H1 (cell line): Measurements from ENCODE around the gene LGALSL. TPM values are rescaled to one million over a fixed set of nuclear protein-coding genes. Genes with fewer than 3 reads are reported as not detected.

Source experiments
- CTCF ChIA-PET: fragments of 300-600 bp; sonication (Branson Sonifier 250); formaldehyde crosslinking; loops from one replicate; lab custom pipeline; 2021; ENCODE audit not compliant: partially characterized antibody; lab: Charles Lee
- POLR2A ChIA-PET: fragments of 300-600 bp; sonication (Branson Sonifier 250); formaldehyde crosslinking; loops from one replicate; lab custom pipeline; 2021; ENCODE audit warnings: inconsistent platforms; ENCODE audit not compliant: partially characterized antibody; lab: Charles Lee
- DNase-seq, 2 experiments: peaks; one replicate each; pipeline versions ENCODE4 v3.0.0 to v3.0.0-alpha.2; 2010 to 2022; ENCODE audit warnings: low spot score in 2 of 2, low read depth in 1 of 2, mixed read lengths in 1 of 2
- FAIRE-seq: peaks from 2 replicates; lab custom pipeline; 2011; peaks lifted over from hg19 to GRCh38; lab: Jason Lieb, UNC
- H2AFZ ChIP-seq: 2 replicates; pipeline ENCODE4 v1.8.1; 2012; ENCODE audit warnings: low read length, inconsistent platforms
- H2AK5ac ChIP-seq: 2 replicates; pipeline ENCODE4 v1.6.1; 2013; ENCODE audit warnings: low read depth, low read length
- H2BK120ac ChIP-seq: replicated peaks from 2 replicates; pipeline ENCODE3; 2013; ENCODE audit warnings: low read depth, low read length, inconsistent platforms
- H2BK12ac ChIP-seq: 2 replicates; pipeline ENCODE4 v1.6.1; 2013; ENCODE audit warnings: low read depth, low read length
- H2BK15ac ChIP-seq: 2 replicates; pipeline ENCODE4 v1.6.1; 2013; ENCODE audit warnings: low read length
- H2BK20ac ChIP-seq: 2 replicates; pipeline ENCODE4 v1.6.1; 2013; ENCODE audit warnings: low read length
- H2BK5ac ChIP-seq: 2 replicates; pipeline ENCODE4 v1.6.1; 2013; ENCODE audit warnings: low read depth, low read length
- H3K14ac ChIP-seq: 2 replicates; pipeline ENCODE4 v1.6.1; 2013; ENCODE audit warnings: inconsistent platforms; ENCODE audit not compliant: insufficient read length
- H3K18ac ChIP-seq: 2 replicates; pipeline ENCODE4 v1.6.1; 2013; ENCODE audit warnings: low read length; ENCODE audit errors: extremely low read depth
- H3K23ac ChIP-seq: 2 replicates; pipeline ENCODE4 v1.6.1; 2013; ENCODE audit warnings: inconsistent platforms; ENCODE audit not compliant: insufficient read length
- H3K23me2 ChIP-seq: 2 replicates; pipeline ENCODE4 v1.6.1; 2013; ENCODE audit warnings: low read depth, low read length
- H3K27ac ChIP-seq: 2 replicates; pipeline ENCODE4 v1.6.1; 2011; ENCODE audit warnings: low read depth, low read length, inconsistent platforms
- H3K27me3 ChIP-seq, 4 experiments: replicated peaks in 1 of 4; 1 replicate in 1 of 4; 2 replicates in 3 of 4; pipeline versions ENCODE4 v1.6.1 to v1.8.1; 2011 to 2013; ENCODE audit warnings: low read length in 3 of 4, mild to moderate bottlenecking in 3 of 4, inconsistent platforms in 2 of 4, mixed read lengths in 2 of 4, moderate library complexity in 1 of 4; ENCODE audit not compliant: control insufficient read depth in 3 of 4, insufficient read depth in 3 of 4; ENCODE audit errors: extremely low read depth in 1 of 4
- H3K36me3 ChIP-seq, 4 experiments: 2 replicates each; pipeline versions ENCODE4 v1.6.1 to v1.8.1; 2011 to 2013; ENCODE audit warnings: mild to moderate bottlenecking in 4 of 4, low read length in 3 of 4, moderate library complexity in 2 of 4, control low read depth in 1 of 4, inconsistent platforms in 1 of 4; ENCODE audit not compliant: insufficient read depth in 4 of 4, control insufficient read depth in 2 of 4
- H3K4ac ChIP-seq: replicated peaks from 2 replicates; pipeline ENCODE3; 2013; ENCODE audit warnings: low read length, low read depth, mixed read lengths, inconsistent platforms; ENCODE audit not compliant: insufficient read length
- H3K4me1 ChIP-seq, 4 experiments: replicated peaks in 1 of 4; 1 replicate in 1 of 4; 2 replicates in 3 of 4; pipeline versions ENCODE4 v1.6.1 to v1.8.1; 2011 to 2013; ENCODE audit warnings: low read length in 3 of 4, inconsistent platforms in 2 of 4, mixed read lengths in 1 of 4; ENCODE audit not compliant: insufficient read depth in 4 of 4, control insufficient read depth in 3 of 4
- H3K4me2 ChIP-seq, 2 experiments: 2 replicates each; pipeline versions ENCODE4 v1.6.1 to v1.8.1; 2011 to 2013; ENCODE audit warnings: low read depth in 2 of 2, low read length in 2 of 2, control low read depth in 1 of 2, inconsistent platforms in 1 of 2, mild to moderate bottlenecking in 1 of 2; ENCODE audit not compliant: insufficient read depth in 1 of 2
- H3K4me3 ChIP-seq, 4 experiments: fragments of 200-600, 300-600 bp in 1 of 4; sonication (generic), shearing (Covaris generic), sonication (Bioruptor Twin) in 1 of 4; 2 replicates each; pipeline versions ENCODE4 v1.5.1 to v1.8.1; 2011 to 2016; ENCODE audit warnings: low read length in 4 of 4, low read depth in 3 of 4, control low read depth in 2 of 4, inconsistent platforms in 2 of 4, mild to moderate bottlenecking in 2 of 4, mixed read lengths in 1 of 4, moderate library complexity in 1 of 4; ENCODE audit not compliant: insufficient read depth in 2 of 4; ENCODE audit errors: extremely low read depth in 1 of 4
- H3K56ac ChIP-seq: replicated peaks from 2 replicates; pipeline ENCODE3; 2013; ENCODE audit warnings: low read depth, mild to moderate bottlenecking, mixed read lengths, low read length, inconsistent platforms; ENCODE audit not compliant: insufficient read length
- H3K79me1 ChIP-seq: 2 replicates; pipeline ENCODE4 v1.6.1; 2013; ENCODE audit warnings: low read depth, low read length, control low read depth
- H3K79me2 ChIP-seq, 2 experiments: 2 replicates each; pipeline versions ENCODE4 v1.6.1 to v1.8.1; 2012 to 2013; ENCODE audit warnings: low read length in 2 of 2, mild to moderate bottlenecking in 2 of 2, inconsistent platforms in 1 of 2; ENCODE audit not compliant: insufficient read depth in 2 of 2, control insufficient read depth in 1 of 2
- H3K9ac ChIP-seq, 4 experiments: replicated peaks in 1 of 4; 1 replicate in 1 of 4; 2 replicates in 3 of 4; pipeline versions ENCODE4 v1.6.1 to v1.8.1; 2011 to 2013; ENCODE audit warnings: low read depth in 3 of 4, low read length in 3 of 4, control low read depth in 2 of 4, mild to moderate bottlenecking in 2 of 4, moderate library complexity in 2 of 4, inconsistent platforms in 1 of 4; ENCODE audit errors: extremely low read depth in 1 of 4
- H3K9me3 ChIP-seq, 2 experiments: 2 replicates each; pipeline versions ENCODE4 v1.6.1 to v1.8.1; 2012 to 2013; ENCODE audit warnings: mild to moderate bottlenecking in 2 of 2, moderate library complexity in 2 of 2, control low read depth in 1 of 2, inconsistent platforms in 1 of 2, low read depth in 1 of 2, low read length in 1 of 2, mixed read lengths in 1 of 2; ENCODE audit not compliant: insufficient read depth in 2 of 2
- H4K20me1 ChIP-seq, 2 experiments: replicated peaks in 1 of 2; 2 replicates each; pipeline versions ENCODE3 to v1.8.1; 2011 to 2013; ENCODE audit warnings: inconsistent platforms in 2 of 2, low read length in 2 of 2, mild to moderate bottlenecking in 1 of 2; ENCODE audit not compliant: insufficient read depth in 2 of 2, control insufficient read depth in 1 of 2
- H4K5ac ChIP-seq: 2 replicates; pipeline ENCODE4 v1.6.1; 2013; ENCODE audit warnings: low read length, low read depth, mixed read lengths, inconsistent platforms; ENCODE audit not compliant: insufficient read length
- H4K8ac ChIP-seq: 2 replicates; pipeline ENCODE4 v1.8.0; 2013; ENCODE audit warnings: mild to moderate bottlenecking, moderate library complexity, low read length, inconsistent platforms; ENCODE audit not compliant: insufficient read depth; ENCODE audit errors: extremely low read depth
- H4K91ac ChIP-seq: replicated peaks from 2 replicates; pipeline ENCODE3; 2013; ENCODE audit warnings: low read length, mixed read lengths, inconsistent platforms; ENCODE audit not compliant: insufficient read length
- BRCA1 ChIP-seq: IDR thresholded peaks from 2 replicates; pipeline ENCODE4 v1.6.1; 2012; ENCODE audit warnings: low read depth, low read length, improper control_type of control experiment
- CBX5 ChIP-seq: fragments of 300-800, 300-1000 bp; sonication (generic); IDR thresholded peaks from 2 replicates; pipeline ENCODE4 v1.7.1; 2016; ENCODE audit warnings: antibody characterized with exemption, low read length, low read depth
- CTBP2 ChIP-seq: IDR thresholded peaks from 2 replicates; pipeline ENCODE4 v1.7.0; 2011; ENCODE audit warnings: borderline replicate concordance, mild to moderate bottlenecking, moderate library complexity, mixed read lengths, low read length; ENCODE audit not compliant: insufficient read depth, insufficient read length
- HDAC2 ChIP-seq, 2 experiments: fragments of 300-600 bp in 1 of 2; sonication (generic) in 1 of 2; IDR thresholded peaks; 2 replicates each; pipeline ENCODE4 v1.6.1; 2011 to 2012; ENCODE audit warnings: low read depth in 2 of 2, low read length in 2 of 2, mild to moderate bottlenecking in 2 of 2, moderate library complexity in 2 of 2, borderline replicate concordance in 1 of 2, inconsistent platforms in 1 of 2
- JUND ChIP-seq: IDR thresholded peaks from 2 replicates; pipeline ENCODE4 v1.6.1; 2011; ENCODE audit warnings: mild to moderate bottlenecking, improper control_type of control experiment, low read length
- MAFK ChIP-seq: IDR thresholded peaks from 2 replicates; pipeline ENCODE4 v1.6.1; 2012; ENCODE audit warnings: low read depth, mild to moderate bottlenecking, improper control_type of control experiment, low read length
- PHF8 ChIP-seq: fragments of 200-600 bp; sonication (generic); conservative IDR thresholded peaks from 2 replicates; pipeline ENCODE4 v1.7.1; 2012; ENCODE audit warnings: low read depth, mild to moderate bottlenecking, inconsistent platforms, low read length, moderate library complexity
- RAD21 ChIP-seq, 2 experiments: IDR thresholded peaks in 1 of 2; conservative IDR thresholded peaks in 1 of 2; 2 replicates each; pipeline ENCODE4 v1.6.1; 2011; ENCODE audit warnings: low read depth in 2 of 2, low read length in 2 of 2, improper control_type of control experiment in 1 of 2, inconsistent platforms in 1 of 2, mild to moderate bottlenecking in 1 of 2, moderate library complexity in 1 of 2
- SIRT6 ChIP-seq: IDR thresholded peaks from one replicate; pipeline ENCODE4 v1.7.1; 2012; ENCODE audit warnings: low read length, inconsistent platforms
- SUZ12 ChIP-seq: fragments of 200-600 bp; sonication (generic); IDR thresholded peaks from 2 replicates; pipeline ENCODE4 v1.6.1; 2012; ENCODE audit warnings: mild to moderate bottlenecking, inconsistent platforms, low read length, moderate library complexity, mixed read lengths
- TEAD4 ChIP-seq: IDR thresholded peaks from 2 replicates; pipeline ENCODE4 v1.6.1; 2012; ENCODE audit warnings: low read depth, low read length, inconsistent platforms, mixed read lengths
- YY1 ChIP-seq: IDR thresholded peaks from 2 replicates; pipeline ENCODE4 v1.6.1; 2011; ENCODE audit warnings: low read depth, mild to moderate bottlenecking, low read length
- ZNF274 ChIP-seq: IDR thresholded peaks from 2 replicates; pipeline ENCODE4 v1.7.0; 2012; ENCODE audit warnings: low read length, borderline replicate concordance; ENCODE audit errors: extremely low read depth
- polyA plus RNA-seq, 7 experiments: library from polyadenylated mRNA; depleted of rRNA in 3 of 7; stranded (reverse) in 5 of 7; unstranded in 2 of 7; fragments of >200 nt in 5 of 7; fragments of 200-250 nt in 2 of 7; gene quantifications; 1 replicate in 5 of 7; 2 replicates in 1 of 7; 4 replicates in 1 of 7; pipeline versions ENCODE4 v1.2.1 to v1.2.3, GENCODE V29; 2011 to 2013; ENCODE audit warnings: missing spikeins in 2 of 7, mixed read lengths in 2 of 7
- total RNA-seq: library from RNA; stranded (reverse); fragmentation: NEBNext Ultra II Directional; extraction: Animal tissue kit (Norgen Biotek cat#: 25700); gene quantifications from 2 replicates; pipeline ENCODE4 v1.2.1, GENCODE V29; 2021
- TF ChIP-seq, protein P1 (sequence below): IDR thresholded peaks from 2 replicates; pipeline ENCODE4 v1.6.1; 2011; ENCODE audit warnings: low read depth, mild to moderate bottlenecking, low read length; ENCODE audit not compliant: insufficient read depth

The LGALSL gene
- total and polyA plus RNA-seq, 2 of the 8 experiments (the other 6 are each of a cell fraction or from before 2014, with no cell fraction given), result 13.6 to 32.3 TPM

DNA sequence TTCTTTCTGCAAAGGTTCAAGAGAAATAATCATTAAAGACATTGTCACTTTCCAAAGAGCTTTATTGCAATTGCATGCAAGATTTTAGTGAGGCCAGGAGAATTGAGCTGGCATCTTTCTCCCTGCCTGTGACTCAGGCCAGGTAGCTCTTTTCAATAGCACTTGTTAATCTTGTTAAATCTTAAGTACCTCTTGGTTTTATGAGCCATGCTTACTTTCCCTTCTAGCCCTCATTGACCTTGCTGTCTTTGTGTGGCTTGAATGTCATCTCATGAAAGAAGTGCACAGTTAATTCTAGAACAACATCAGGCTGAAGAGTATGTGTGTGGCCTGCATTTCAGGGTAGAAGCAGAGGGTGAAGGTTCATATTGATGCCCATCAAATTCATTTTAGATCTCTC is 14.8 kb upstream of the LGALSL start:
- Histone ChIP-seq H3K79me1 (no peaks in the 10 kb centered on the region), H2AK5ac (no peak overlapping the region), H3K18ac (no peak overlapping the region), H3K4me1 (no peaks in the 10 kb centered on the region; a peak in 1 of 7 replicates), H4K20me1 (no peaks in the 10 kb centered on the region), H2AFZ (no peak overlapping the region), H2BK15ac (no peak overlapping the region), H3K36me3 (no peaks in the 10 kb centered on the region), H3K14ac (no peak overlapping the region), H3K27me3 (no peaks in the 10 kb centered on the region), H2BK120ac (no peak overlapping the region), H3K56ac (no peak overlapping the region), H2BK12ac (no peak overlapping the region), H3K4me3 (no peak overlapping the region), H3K4me2 (no peak overlapping the region), H4K5ac (no peak overlapping the region), H3K4ac (no peak overlapping the region), H3K23ac (no peak overlapping the region), H3K23me2 (no peaks in the 10 kb centered on the region), H3K79me2 (no peaks in the 10 kb centered on the region), H2BK20ac (no peak overlapping the region), H3K9ac (no peak overlapping the region), H2BK5ac (no peak overlapping the region), H3K27ac (no peak overlapping the region), H3K9me3 (no peaks in the 10 kb centered on the region), H4K8ac (no peak overlapping the region), H4K91ac (no peak overlapping the region)
- CTCF ChIA-PET, result interaction anchor here (0.6 to 1.4 kb wide), 2 partner anchors 108 to 111 kb away, joined by 3 to 4 read pairs; no protein-coding TSS in a partner anchor
- POLR2A ChIA-PET, result interaction anchor here (1.4 kb wide), 1 partner anchor 15 kb away, joined by 4 read pairs; no protein-coding TSS in a partner anchor
- no peak for FAIRE-seq
- TF ChIP-seq TEAD4 (no peak), BRCA1 (no peak), JUND (no peak), RAD21 (IDR thresholded peaks at IDR 0.05 in 1 of 2, conservative IDR thresholded peaks at IDR 0.05 in 1 of 2; ENCODE audit: low read depth in 2 of 2, low read length in 2 of 2) (no peak), SIRT6 (no peak), CTBP2 (no peak), MAFK (no peak), PHF8 (no peak), ZNF274 (no peak), HDAC2 (IDR thresholded peaks at IDR 0.05; ENCODE audit: borderline replicate concordance in 1 of 2, low read depth in 2 of 2, low read length in 2 of 2) (no peak), SUZ12 (no peak), YY1 (no peak), CBX5 (no peak)
- TF ChIP-seq, protein P1, sequence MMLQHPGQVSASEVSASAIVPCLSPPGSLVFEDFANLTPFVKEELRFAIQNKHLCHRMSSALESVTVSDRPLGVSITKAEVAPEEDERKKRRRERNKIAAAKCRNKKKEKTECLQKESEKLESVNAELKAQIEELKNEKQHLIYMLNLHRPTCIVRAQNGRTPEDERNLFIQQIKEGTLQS, result no peak
- no peak for DNase-seq
